ENCODE data around the gene SLC12A1. TPM values are rescaled to one million over a fixed set of nuclear protein-coding genes. Genes with fewer than 3 reads are reported as not detected.

Gene SLC12A1
- total RNA-seq, 4 donors from 2014 or later = not detected

DNA sequence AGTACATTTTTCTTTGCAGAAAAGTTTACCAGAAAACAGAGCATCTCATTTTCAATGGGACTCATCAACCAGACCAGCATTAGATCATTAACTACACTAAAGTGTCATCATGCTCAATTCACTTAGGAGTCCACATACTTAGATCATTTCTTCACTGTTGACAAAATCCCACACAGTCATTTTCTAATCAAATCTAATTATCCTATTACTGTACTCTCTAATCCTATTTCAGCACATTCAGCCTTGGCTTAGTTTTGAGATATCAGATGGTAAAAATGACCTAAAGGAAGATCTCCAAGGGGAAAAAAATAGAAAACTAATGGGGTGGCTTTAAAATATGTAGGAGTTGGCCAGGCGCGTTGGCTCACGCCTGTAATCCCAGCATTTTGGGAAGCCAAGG lies 19.8 kb upstream of the SLC12A1 start:
- Histone ChIP-seq H3K36me3 (no peaks in the 10 kb centered on the region), H3K27me3 (no peaks in the 10 kb centered on the region), H3K9me3 (no peaks in the 10 kb centered on the region), H3K4me3 (no peak overlapping the region), H3K4me1 (peaks cover 0 to 7% (median 0%) of the 10 kb centered on the region in 4 donors), H3K27ac (no peak overlapping the region)
- DNase-seq = no peak
- no peak for TF ChIP-seq POLR2A (IDR thresholded peaks at IDR 0.05)
- TF ChIP-seq CTCF (IDR thresholded peaks at IDR 0.05) = no peak

DNA sequence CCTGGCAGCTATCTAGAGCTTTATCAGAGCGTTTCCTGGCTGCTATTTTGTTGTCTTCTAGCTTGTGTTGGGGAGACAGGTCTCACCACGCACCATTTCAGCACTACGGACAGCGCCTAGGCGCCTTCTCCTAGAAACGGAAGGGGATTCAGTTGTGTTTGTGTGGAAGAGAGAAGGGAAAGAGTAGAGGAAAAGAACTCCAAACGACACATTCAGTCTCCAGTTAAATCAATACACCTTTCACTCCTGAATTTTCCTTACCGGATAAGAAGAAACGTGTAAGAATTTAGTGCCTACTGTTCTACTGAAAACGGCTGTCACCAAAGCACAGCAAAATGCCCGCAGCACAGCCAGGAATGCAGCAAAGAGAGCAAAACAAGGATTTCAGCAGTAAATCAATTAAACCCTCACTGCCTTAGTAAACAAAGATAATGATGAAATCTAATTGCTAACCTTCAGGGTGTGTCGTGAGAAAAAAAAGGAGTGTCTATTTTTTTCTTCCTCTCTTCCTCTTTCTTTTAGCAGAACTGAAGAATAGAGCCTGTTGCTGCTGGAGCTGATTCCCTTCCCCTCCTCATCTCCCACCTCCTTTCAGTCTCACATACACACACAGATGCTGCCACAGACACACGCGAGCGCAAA lies 15.0 kb upstream of the SLC12A1 start:
- Histone ChIP-seq H3K36me3 (no peaks in the 10 kb centered on the region), H3K9me3 (no peaks in the 10 kb centered on the region), H3K4me3 (peak overlapping the region in 2 of 4 donors; percentile 21 to 32), H3K27ac (no peak overlapping the region), H3K4me1 (peaks cover 0 to 8% (median 0%) of the 10 kb centered on the region in 4 donors), H3K27me3 (no peaks in the 10 kb centered on the region)
- TF ChIP-seq POLR2A (IDR thresholded peaks at IDR 0.05) (no peak), CTCF (IDR thresholded peaks at IDR 0.05) (no peak)
- peak in 2 of 3 donors; percentile 57 to 74 for DNase-seq

DNA sequence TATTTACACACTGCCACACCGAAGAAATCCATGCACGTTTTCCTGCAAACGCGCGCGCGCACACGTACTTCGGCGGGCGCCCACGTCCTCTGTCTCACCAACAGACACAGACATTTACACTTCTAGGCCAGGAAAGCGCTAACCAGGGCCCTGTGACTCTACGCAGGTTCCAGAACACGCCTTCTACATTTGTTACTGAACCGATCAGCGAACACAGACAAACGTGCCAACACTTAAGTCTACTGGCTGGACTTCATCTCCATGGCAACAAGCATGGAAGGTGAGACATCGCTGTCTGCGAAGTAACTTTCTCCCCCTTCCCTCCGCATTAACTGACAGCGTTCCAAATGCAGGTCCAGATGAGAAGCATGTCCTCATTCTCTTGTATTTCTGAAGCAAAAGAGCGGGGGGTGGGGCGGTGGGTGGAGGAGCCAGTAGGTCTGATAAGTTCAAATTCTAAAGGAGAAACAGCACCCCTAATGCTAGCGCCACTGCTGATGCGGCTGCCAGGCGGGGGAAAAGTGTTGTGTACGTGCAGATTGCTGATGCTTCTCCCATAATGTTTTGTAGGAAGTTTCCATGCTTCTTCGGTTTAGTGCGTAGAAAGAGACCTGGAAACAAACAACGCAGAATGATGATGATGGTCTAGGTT lies 14.4 kb upstream of the SLC12A1 start, which contains the start of gene CTXN2:
CTXN2 (plus strand) TSS at position 92 of the 652 bp plus-strand sequence. CDS start 9,636 bp downstream, outside the sequence.
- H3K4me3 ChIP-seq = peak within 1 kb of the TSS in 2 of 4 donors; percentile 21 to 32
- H3K27me3 ChIP-seq = no peaks in the 10 kb centered on the region
- H3K9me3 ChIP-seq = no peaks in the 10 kb centered on the region
- DNase-seq = no peak
- H3K4me1 ChIP-seq = peaks cover 0 to 8% (median 0%) of the 10 kb centered on the region in 4 donors
- no peaks in the 10 kb centered on the region for H3K36me3 ChIP-seq
- TF ChIP-seq CTCF (IDR thresholded peaks at IDR 0.05) (no peak), POLR2A (IDR thresholded peaks at IDR 0.05) (no peak)
- H3K27ac ChIP-seq = no peak within 1 kb of the TSS

- no peak for DNase-seq
- TF ChIP-seq POLR2A (IDR thresholded peaks at IDR 0.05) = no peak
- Histone ChIP-seq H3K9me3 (no peaks in the 10 kb centered on the region), H3K4me1 (no peaks in the 10 kb centered on the region), H3K27me3 (no peaks in the 10 kb centered on the region), H3K27ac (no peak overlapping the region), H3K4me3 (no peak overlapping the region), H3K36me3 (no peaks in the 10 kb centered on the region)
These were observed 4.0 kb upstream of the SLC12A1 start for GRCh38 chr15:48202068-48202467.

DNA sequence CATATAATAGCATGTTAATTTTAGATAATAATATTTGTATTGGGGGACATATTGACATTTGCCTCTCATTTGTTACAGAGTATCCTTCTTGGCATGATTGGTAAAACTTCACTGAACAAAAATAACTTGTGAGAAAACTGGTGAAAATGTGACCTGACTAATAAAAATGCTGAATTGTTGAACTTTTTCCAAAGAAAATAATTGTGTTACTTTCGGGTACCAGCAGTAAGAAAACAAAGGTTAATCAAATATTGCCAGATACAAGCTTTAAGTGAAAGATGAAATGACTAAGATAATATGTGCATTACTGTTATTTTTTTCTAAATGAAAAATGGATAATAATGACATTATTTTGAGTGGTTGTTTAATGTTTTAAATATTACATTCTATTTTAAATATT lies 15.2 kb downstream of the SLC12A1 start:
- no peak for TF ChIP-seq CTCF (IDR thresholded peaks at IDR 0.05)
- TF ChIP-seq POLR2A (IDR thresholded peaks at IDR 0.05) = no peak
- Histone ChIP-seq H3K4me3 (no peak overlapping the region), H3K36me3 (no peaks in the 10 kb centered on the region), H3K27ac (no peak overlapping the region), H3K27me3 (no peaks in the 10 kb centered on the region), H3K9me3 (no peaks in the 10 kb centered on the region), H3K4me1 (no peaks in the 10 kb centered on the region)
- DNase-seq = no peak

- Histone ChIP-seq H3K4me3 (no peak overlapping the region), H3K27ac (no peak overlapping the region), H3K27me3 (no peaks in the 10 kb centered on the region), H3K9me3 (no peaks in the 10 kb centered on the region), H3K36me3 (no peaks in the 10 kb centered on the region), H3K4me1 (no peaks in the 10 kb centered on the region)
- TF ChIP-seq POLR2A (IDR thresholded peaks at IDR 0.05) (no peak), CTCF (IDR thresholded peaks at IDR 0.05) (no peak)
- DNase-seq = no peak
These were observed 15.8 kb downstream of the SLC12A1 start for GRCh38 chr15:48221885-48222284.

Measured in Peyer's patch (tissue), 4 donors.